H1 (cell line): Measurements from ENCODE around the gene APLP2. TPM values are rescaled to one million over a fixed set of nuclear protein-coding genes. Genes with fewer than 3 reads are reported as not detected.

Experiments
- CTCF ChIA-PET: fragments of 300-600 bp; sonication (Branson Sonifier 250); formaldehyde crosslinking; loops from one replicate; lab custom pipeline; 2021; ENCODE audit not compliant: partially characterized antibody; lab: Charles Lee
- POLR2A ChIA-PET: fragments of 300-600 bp; sonication (Branson Sonifier 250); formaldehyde crosslinking; loops from one replicate; lab custom pipeline; 2021; ENCODE audit warnings: inconsistent platforms; ENCODE audit not compliant: partially characterized antibody; lab: Charles Lee
- DNase-seq, 2 experiments: peaks; one replicate each; pipeline versions ENCODE4 v3.0.0 to v3.0.0-alpha.2; 2010 to 2022; ENCODE audit warnings: low spot score in 2 of 2, low read depth in 1 of 2, mixed read lengths in 1 of 2
- FAIRE-seq: peaks from 2 replicates; lab custom pipeline; 2011; peaks lifted over from hg19 to GRCh38; lab: Jason Lieb, UNC
- H2AFZ ChIP-seq: 2 replicates; pipeline ENCODE4 v1.8.1; 2012; ENCODE audit warnings: low read length, inconsistent platforms
- H2AK5ac ChIP-seq: 2 replicates; pipeline ENCODE4 v1.6.1; 2013; ENCODE audit warnings: low read depth, low read length
- H2BK120ac ChIP-seq: replicated peaks from 2 replicates; pipeline ENCODE3; 2013; ENCODE audit warnings: low read depth, low read length, inconsistent platforms
- H2BK12ac ChIP-seq: 2 replicates; pipeline ENCODE4 v1.6.1; 2013; ENCODE audit warnings: low read depth, low read length
- H2BK15ac ChIP-seq: 2 replicates; pipeline ENCODE4 v1.6.1; 2013; ENCODE audit warnings: low read length
- H2BK20ac ChIP-seq: 2 replicates; pipeline ENCODE4 v1.6.1; 2013; ENCODE audit warnings: low read length
- H2BK5ac ChIP-seq: 2 replicates; pipeline ENCODE4 v1.6.1; 2013; ENCODE audit warnings: low read depth, low read length
- H3K14ac ChIP-seq: 2 replicates; pipeline ENCODE4 v1.6.1; 2013; ENCODE audit warnings: inconsistent platforms; ENCODE audit not compliant: insufficient read length
- H3K18ac ChIP-seq: 2 replicates; pipeline ENCODE4 v1.6.1; 2013; ENCODE audit warnings: low read length; ENCODE audit errors: extremely low read depth
- H3K23ac ChIP-seq: 2 replicates; pipeline ENCODE4 v1.6.1; 2013; ENCODE audit warnings: inconsistent platforms; ENCODE audit not compliant: insufficient read length
- H3K23me2 ChIP-seq: 2 replicates; pipeline ENCODE4 v1.6.1; 2013; ENCODE audit warnings: low read depth, low read length
- H3K27ac ChIP-seq: 2 replicates; pipeline ENCODE4 v1.6.1; 2011; ENCODE audit warnings: low read depth, low read length, inconsistent platforms
- H3K27me3 ChIP-seq, 4 experiments: replicated peaks in 1 of 4; 1 replicate in 1 of 4; 2 replicates in 3 of 4; pipeline versions ENCODE4 v1.6.1 to v1.8.1; 2011 to 2013; ENCODE audit warnings: low read length in 3 of 4, mild to moderate bottlenecking in 3 of 4, inconsistent platforms in 2 of 4, mixed read lengths in 2 of 4, moderate library complexity in 1 of 4; ENCODE audit not compliant: control insufficient read depth in 3 of 4, insufficient read depth in 3 of 4; ENCODE audit errors: extremely low read depth in 1 of 4
- H3K36me3 ChIP-seq, 4 experiments: 2 replicates each; pipeline versions ENCODE4 v1.6.1 to v1.8.1; 2011 to 2013; ENCODE audit warnings: mild to moderate bottlenecking in 4 of 4, low read length in 3 of 4, moderate library complexity in 2 of 4, control low read depth in 1 of 4, inconsistent platforms in 1 of 4; ENCODE audit not compliant: insufficient read depth in 4 of 4, control insufficient read depth in 2 of 4
- H3K4ac ChIP-seq: replicated peaks from 2 replicates; pipeline ENCODE3; 2013; ENCODE audit warnings: low read length, low read depth, mixed read lengths, inconsistent platforms; ENCODE audit not compliant: insufficient read length
- H3K4me1 ChIP-seq, 4 experiments: replicated peaks in 1 of 4; 1 replicate in 1 of 4; 2 replicates in 3 of 4; pipeline versions ENCODE4 v1.6.1 to v1.8.1; 2011 to 2013; ENCODE audit warnings: low read length in 3 of 4, inconsistent platforms in 2 of 4, mixed read lengths in 1 of 4; ENCODE audit not compliant: insufficient read depth in 4 of 4, control insufficient read depth in 3 of 4
- H3K4me2 ChIP-seq, 2 experiments: 2 replicates each; pipeline versions ENCODE4 v1.6.1 to v1.8.1; 2011 to 2013; ENCODE audit warnings: low read depth in 2 of 2, low read length in 2 of 2, control low read depth in 1 of 2, inconsistent platforms in 1 of 2, mild to moderate bottlenecking in 1 of 2; ENCODE audit not compliant: insufficient read depth in 1 of 2
- H3K4me3 ChIP-seq, 4 experiments: fragments of 200-600, 300-600 bp in 1 of 4; sonication (generic), shearing (Covaris generic), sonication (Bioruptor Twin) in 1 of 4; 2 replicates each; pipeline versions ENCODE4 v1.5.1 to v1.8.1; 2011 to 2016; ENCODE audit warnings: low read length in 4 of 4, low read depth in 3 of 4, control low read depth in 2 of 4, inconsistent platforms in 2 of 4, mild to moderate bottlenecking in 2 of 4, mixed read lengths in 1 of 4, moderate library complexity in 1 of 4; ENCODE audit not compliant: insufficient read depth in 2 of 4; ENCODE audit errors: extremely low read depth in 1 of 4
- H3K56ac ChIP-seq: replicated peaks from 2 replicates; pipeline ENCODE3; 2013; ENCODE audit warnings: low read depth, mild to moderate bottlenecking, mixed read lengths, low read length, inconsistent platforms; ENCODE audit not compliant: insufficient read length
- H3K79me1 ChIP-seq: 2 replicates; pipeline ENCODE4 v1.6.1; 2013; ENCODE audit warnings: low read depth, low read length, control low read depth
- H3K79me2 ChIP-seq, 2 experiments: 2 replicates each; pipeline versions ENCODE4 v1.6.1 to v1.8.1; 2012 to 2013; ENCODE audit warnings: low read length in 2 of 2, mild to moderate bottlenecking in 2 of 2, inconsistent platforms in 1 of 2; ENCODE audit not compliant: insufficient read depth in 2 of 2, control insufficient read depth in 1 of 2
- H3K9ac ChIP-seq, 4 experiments: replicated peaks in 1 of 4; 1 replicate in 1 of 4; 2 replicates in 3 of 4; pipeline versions ENCODE4 v1.6.1 to v1.8.1; 2011 to 2013; ENCODE audit warnings: low read depth in 3 of 4, low read length in 3 of 4, control low read depth in 2 of 4, mild to moderate bottlenecking in 2 of 4, moderate library complexity in 2 of 4, inconsistent platforms in 1 of 4; ENCODE audit errors: extremely low read depth in 1 of 4
- H3K9me3 ChIP-seq, 2 experiments: 2 replicates each; pipeline versions ENCODE4 v1.6.1 to v1.8.1; 2012 to 2013; ENCODE audit warnings: mild to moderate bottlenecking in 2 of 2, moderate library complexity in 2 of 2, control low read depth in 1 of 2, inconsistent platforms in 1 of 2, low read depth in 1 of 2, low read length in 1 of 2, mixed read lengths in 1 of 2; ENCODE audit not compliant: insufficient read depth in 2 of 2
- H4K20me1 ChIP-seq, 2 experiments: replicated peaks in 1 of 2; 2 replicates each; pipeline versions ENCODE3 to v1.8.1; 2011 to 2013; ENCODE audit warnings: inconsistent platforms in 2 of 2, low read length in 2 of 2, mild to moderate bottlenecking in 1 of 2; ENCODE audit not compliant: insufficient read depth in 2 of 2, control insufficient read depth in 1 of 2
- H4K5ac ChIP-seq: 2 replicates; pipeline ENCODE4 v1.6.1; 2013; ENCODE audit warnings: low read length, low read depth, mixed read lengths, inconsistent platforms; ENCODE audit not compliant: insufficient read length
- H4K8ac ChIP-seq: 2 replicates; pipeline ENCODE4 v1.8.0; 2013; ENCODE audit warnings: mild to moderate bottlenecking, moderate library complexity, low read length, inconsistent platforms; ENCODE audit not compliant: insufficient read depth; ENCODE audit errors: extremely low read depth
- H4K91ac ChIP-seq: replicated peaks from 2 replicates; pipeline ENCODE3; 2013; ENCODE audit warnings: low read length, mixed read lengths, inconsistent platforms; ENCODE audit not compliant: insufficient read length
- MAFK ChIP-seq: IDR thresholded peaks from 2 replicates; pipeline ENCODE4 v1.6.1; 2012; ENCODE audit warnings: low read depth, mild to moderate bottlenecking, improper control_type of control experiment, low read length
- RNF2 ChIP-seq: fragments of 200-900, 300-1000 bp; sonication (generic); IDR thresholded peaks from 2 replicates; pipeline ENCODE4 v1.7.1; 2016; ENCODE audit warnings: borderline replicate concordance, low read depth, mild to moderate bottlenecking, antibody characterized with exemption, low read length; ENCODE audit not compliant: poor library complexity, severe bottlenecking; ENCODE audit errors: missing control alignments
- WGBS, 2 experiments: shearing (Covaris generic) in 1 of 2; methylation state at CpG; one replicate each; pipeline versions ENCODE4 v1.1.6 to v1.1.7; 2013 to 2015; ENCODE audit warnings: low lambda C conversion rate in 2 of 2, mixed read lengths in 2 of 2, inconsistent platforms in 1 of 2, low coverage in 1 of 2, missing lambda C conversion rate in 1 of 2; ENCODE audit not compliant: insufficient replicate concordance in 2 of 2, insufficient coverage in 1 of 2, insufficient read length in 1 of 2; ENCODE audit errors: extremely low coverage in 1 of 2, missing lambda C conversion rate in 1 of 2; 5-methylcytosine and 5-hydroxymethylcytosine counted together
- polyA plus RNA-seq, 7 experiments: library from polyadenylated mRNA; depleted of rRNA in 3 of 7; stranded (reverse) in 5 of 7; unstranded in 2 of 7; fragments of >200 nt in 5 of 7; fragments of 200-250 nt in 2 of 7; gene quantifications; 1 replicate in 5 of 7; 2 replicates in 1 of 7; 4 replicates in 1 of 7; pipeline versions ENCODE4 v1.2.1 to v1.2.3, GENCODE V29; 2011 to 2013; ENCODE audit warnings: missing spikeins in 2 of 7, mixed read lengths in 2 of 7
- total RNA-seq: library from RNA; stranded (reverse); fragmentation: NEBNext Ultra II Directional; extraction: Animal tissue kit (Norgen Biotek cat#: 25700); gene quantifications from 2 replicates; pipeline ENCODE4 v1.2.1, GENCODE V29; 2021

Gene APLP2
- total and polyA plus RNA-seq, 2 of the 8 experiments (the other 6 are each of a cell fraction or from before 2014, with no cell fraction given): 222 to 315 TPM

DNA sequence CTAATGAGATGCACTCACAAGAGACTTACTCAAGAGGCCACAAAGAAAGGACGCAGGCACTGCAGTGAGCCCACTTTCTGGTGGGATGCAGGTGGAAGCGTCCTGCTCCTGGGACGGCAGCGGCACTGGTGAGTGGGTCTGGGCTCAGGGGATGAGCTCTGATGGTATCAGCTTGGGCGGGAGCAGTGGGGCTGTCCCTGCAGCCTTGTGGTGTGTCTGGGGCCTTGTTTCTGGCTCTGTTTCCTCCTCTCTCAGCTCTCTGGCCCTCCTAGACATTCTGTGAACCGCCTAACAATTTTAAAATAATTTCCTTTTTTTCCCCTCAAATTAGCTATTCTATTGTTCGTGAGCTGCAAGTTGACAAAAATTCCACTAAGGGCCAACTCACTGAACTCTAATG, 81.1 kb downstream of the APLP2 start:
- Histone ChIP-seq H3K79me2 (no peaks in the 10 kb centered on the region), H2BK15ac (no peak overlapping the region), H3K79me1 (no peaks in the 10 kb centered on the region), H4K91ac (no peak overlapping the region), H3K9me3 (no peaks in the 10 kb centered on the region), H3K14ac (no peak overlapping the region), H3K23ac (no peak overlapping the region), H4K20me1 (peaks cover 0 to 6% of the 10 kb centered on the region in 2 experiments), H2BK5ac (no peak overlapping the region), H4K5ac (no peak overlapping the region), H3K9ac (no peak overlapping the region), H3K4me1 (peaks cover 0 to 10% (median 4%) of the 10 kb centered on the region in 4 experiments; a peak in 6 of 7 replicates), H3K4ac (no peak overlapping the region), H4K8ac (no peak overlapping the region), H3K27ac (no peak overlapping the region), H3K4me2 (no peak overlapping the region), H2BK20ac (no peak overlapping the region), H3K23me2 (0 out of 2 replicates have a peak, but pooled peaks cover 1% of the 10 kb centered on the region), H3K56ac (no peak overlapping the region), H3K27me3 (no peaks in the 10 kb centered on the region), H2AFZ (no peak overlapping the region), H2AK5ac (no peak overlapping the region), H2BK120ac (no peak overlapping the region), H2BK12ac (no peak overlapping the region), H3K4me3 (no peak overlapping the region), H3K18ac (no peak overlapping the region), H3K36me3 (peaks cover 0 to 6% (median 0%) of the 10 kb centered on the region in 4 experiments; a peak in 2 of 8 replicates)
- ChIA-PET CTCF (interaction anchor here (1.3 kb wide), 1 partner anchor 225 kb away, joined by 3 read pairs; no protein-coding TSS in a partner anchor), POLR2A (interaction anchor here (1.2 to 2.9 kb wide), 2 partner anchors 9 to 15 kb away, joined by 3 to 13 read pairs; partner anchors contain the start of gene ST14)
- no peak for FAIRE-seq
- WGBS, 2 experiments: 89% methylated on average over 7 of the region's 7 CpGs; no CpG with 5 or more reads in 1 of the 2 experiments
- no peak for DNase-seq
- TF ChIP-seq MAFK: no peak
- no peak for TF ChIP-seq RNF2
